NOMO-1 treated with DMSO at 0.1 percent for 48 hours (cell line): ENCODE measurements around the gene PGLYRP1.

Experiments
- DNase-seq: peaks from one replicate; lab custom pipeline; 2025; ENCODE audit not compliant: unreplicated experiment; lab: John Stamatoyannopoulos, UW

PGLYRP1 gene

GRCh38 chr19:46006411-46006810 lies 16.4 kb downstream of the PGLYRP1 start:
- no peak for DNase-seq

DNA sequence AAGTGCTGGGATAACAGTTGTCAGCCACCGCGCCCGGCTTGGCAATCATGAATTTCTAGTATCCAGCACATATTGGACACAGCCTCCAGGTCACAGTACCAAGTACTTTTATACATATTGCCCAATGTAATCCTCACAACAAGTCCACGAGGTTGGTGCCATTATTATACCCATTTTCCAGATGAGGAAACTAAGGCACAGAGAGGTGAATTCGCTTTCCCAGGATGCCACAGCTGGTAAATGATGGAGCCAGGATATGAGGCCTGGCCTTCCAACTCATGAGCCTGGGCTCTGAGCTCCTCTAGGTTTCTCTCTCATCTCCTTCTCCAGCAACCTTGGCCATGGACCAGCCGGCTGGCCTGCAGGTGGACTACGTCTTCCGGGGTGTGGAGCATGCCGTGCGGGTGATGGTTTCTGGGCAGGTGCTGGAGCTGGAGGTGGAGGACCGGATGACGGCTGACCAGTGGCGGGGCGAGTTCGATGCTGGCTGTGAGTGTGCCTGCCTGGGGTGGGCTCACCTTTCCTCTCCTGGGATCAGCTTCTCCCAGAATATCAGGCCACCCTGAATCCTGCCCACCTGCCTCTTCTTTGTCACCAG lies 20.1 kb downstream of the PGLYRP1 start:
- DNase-seq: no peak

DNA sequence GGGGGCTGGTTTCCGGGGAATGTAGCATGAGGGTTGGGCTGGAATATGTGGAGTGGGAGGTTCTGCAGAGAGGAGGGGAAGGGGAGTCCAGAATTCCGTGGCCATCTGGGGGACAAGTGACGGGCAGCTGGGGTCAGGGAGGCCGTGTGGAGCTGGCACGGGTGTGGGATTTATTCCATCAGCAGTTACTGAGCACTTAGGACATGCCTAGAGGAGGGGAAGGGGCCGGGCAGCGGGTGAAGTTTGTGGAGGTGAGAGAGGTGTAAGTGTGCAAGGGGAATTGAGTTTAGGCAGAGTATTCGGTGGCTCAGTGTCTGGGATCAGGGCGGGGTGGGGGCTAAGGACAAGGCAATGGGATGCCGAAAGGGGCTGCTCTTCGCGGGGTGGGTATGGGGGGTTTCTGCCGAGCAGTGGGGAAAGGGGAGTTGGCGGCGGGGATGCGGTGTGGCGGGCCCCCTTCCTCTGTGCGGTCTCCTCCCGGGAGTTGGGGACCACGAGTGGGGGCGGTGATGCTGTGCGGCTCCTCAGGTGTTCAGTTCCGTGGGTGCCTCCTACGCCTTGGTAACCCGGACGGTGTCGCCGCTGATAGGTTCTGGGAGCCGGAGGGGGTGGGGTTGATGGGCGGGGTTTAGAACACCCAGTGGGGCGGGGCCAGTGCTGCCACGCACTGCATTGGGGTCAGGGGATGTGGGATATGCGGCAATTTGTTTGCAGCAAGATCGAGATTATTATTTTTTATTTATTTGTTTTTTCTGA lies 22.2 kb downstream of the PGLYRP1 start:
- DNase-seq: no peak

DNA sequence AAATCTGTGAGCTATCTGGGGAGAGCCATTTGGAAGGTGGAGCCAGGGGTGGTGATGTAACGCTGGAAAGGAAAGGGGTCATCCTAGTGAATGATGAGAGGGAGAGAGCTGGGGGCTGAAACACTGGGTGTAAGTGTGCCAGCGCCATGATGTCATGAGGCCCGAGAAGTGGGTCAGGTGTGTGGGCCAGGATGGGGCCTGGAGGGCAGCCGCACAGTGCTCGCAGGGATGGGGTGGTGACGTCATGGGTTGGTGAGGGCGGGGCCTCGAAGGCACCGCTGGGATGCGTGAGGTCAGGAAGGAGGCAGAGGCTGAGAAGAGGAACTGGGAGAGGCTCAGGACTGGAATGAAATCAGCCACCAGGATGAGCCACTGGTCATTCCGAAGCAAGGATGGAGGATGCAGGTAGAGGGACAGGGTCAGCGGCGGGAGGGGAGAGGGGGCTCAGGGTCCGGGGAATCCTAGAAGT lies 23.2 kb downstream of the PGLYRP1 start:
- DNase-seq: no peak

DNA sequence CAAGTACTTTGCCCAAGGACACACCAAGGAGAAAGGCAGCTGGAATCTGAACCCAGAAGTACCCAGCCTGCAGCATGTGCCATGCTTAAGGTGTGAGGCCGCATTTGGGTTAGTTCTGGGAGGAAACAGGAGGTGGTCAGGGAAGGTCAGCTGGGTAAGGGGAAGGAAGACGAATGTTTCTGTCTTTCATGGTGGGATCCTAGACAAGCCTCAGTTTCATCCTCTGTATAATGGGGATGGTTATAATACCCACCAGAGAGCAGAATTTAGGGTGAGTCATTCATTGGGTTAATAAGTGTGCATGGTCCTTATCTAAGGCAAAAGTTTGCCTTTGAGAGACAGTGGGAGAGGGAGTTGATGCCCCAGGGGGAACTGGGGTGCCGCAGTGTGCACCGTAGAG lies 24.0 kb downstream of the PGLYRP1 start:
- DNase-seq: no peak

DNA sequence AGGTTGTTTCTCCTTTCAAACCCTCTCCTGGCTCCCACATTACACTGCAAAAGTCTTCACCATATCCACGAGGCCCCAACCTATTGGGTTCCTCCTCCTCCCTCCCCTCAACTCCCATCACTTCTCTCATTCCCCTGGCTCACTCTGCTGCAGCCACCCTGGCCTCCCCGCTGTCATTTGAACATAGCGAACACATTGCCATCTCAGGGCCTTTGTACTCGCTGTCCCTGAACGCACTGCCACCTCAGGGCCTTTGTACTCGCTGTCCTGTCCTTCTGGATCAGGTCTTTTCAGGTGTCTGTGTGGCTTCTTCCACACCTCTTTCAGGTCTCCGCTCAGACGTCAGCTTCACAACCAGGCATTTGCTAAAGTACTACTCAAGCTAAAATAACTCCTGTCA lies 25.9 kb downstream of the PGLYRP1 start:
- DNase-seq: no peak

- DNase-seq: no peak
Observed at GRCh38 chr19:45995715-45996385, 27.0 kb downstream of the PGLYRP1 start.

GRCh38 chr19:45994998-45995714 lies 27.7 kb downstream of the PGLYRP1 start, which contains the start of gene CCDC61:
TSS of gene CCDC61 (plus strand) at chr19:45995467. CDS start at chr19:46003019, 7,552 bp downstream.
- DNase-seq: peak; percentile 99

- no peak for DNase-seq
Observed at GRCh38 chr19:45994456-45994997, 28.3 kb downstream of the PGLYRP1 start.

- DNase-seq: no peak
Observed at GRCh38 chr19:45990113-45990728, 32.6 kb downstream of the PGLYRP1 start.

DNA sequence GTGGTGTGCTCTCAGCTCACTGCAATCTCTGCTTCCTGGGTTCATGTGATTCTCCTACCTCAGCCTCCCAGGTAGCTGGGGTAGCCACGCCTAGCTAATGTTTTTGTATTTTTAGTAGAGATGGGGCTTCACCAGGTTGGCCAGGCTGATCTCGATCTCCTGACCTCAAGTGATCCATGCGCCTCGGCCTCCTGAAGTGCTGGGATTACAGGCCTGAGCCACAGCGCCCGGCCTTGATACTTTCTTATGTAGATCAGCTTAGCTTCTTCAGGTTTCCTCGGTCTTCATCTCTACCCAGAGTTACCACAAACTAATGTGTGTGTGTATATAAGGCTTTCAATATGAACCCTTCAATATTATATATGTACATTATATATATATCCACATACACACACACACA lies 37.5 kb downstream of the PGLYRP1 start:
- no peak for DNase-seq

DNA sequence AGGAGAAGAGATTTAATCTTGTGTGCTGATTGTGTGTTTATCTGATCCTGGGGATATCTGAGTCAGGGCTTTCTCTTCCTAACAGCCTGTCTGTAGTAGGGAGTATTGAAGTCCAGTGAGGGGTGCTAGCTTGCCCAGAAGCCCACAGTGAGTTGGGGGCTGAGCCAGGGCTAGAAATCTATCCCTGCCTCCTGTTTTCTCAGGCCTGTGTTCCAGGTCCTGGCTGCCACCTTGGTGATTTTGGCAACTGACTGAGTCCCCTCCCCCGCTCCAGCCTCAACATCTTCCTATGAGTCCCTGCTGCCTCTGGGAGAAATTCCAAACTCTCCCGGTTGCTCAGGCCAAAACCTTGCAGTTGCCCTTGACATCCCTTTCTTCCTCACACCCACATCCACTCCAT lies 41.5 kb downstream of the PGLYRP1 start:
- DNase-seq: no peak

DNA sequence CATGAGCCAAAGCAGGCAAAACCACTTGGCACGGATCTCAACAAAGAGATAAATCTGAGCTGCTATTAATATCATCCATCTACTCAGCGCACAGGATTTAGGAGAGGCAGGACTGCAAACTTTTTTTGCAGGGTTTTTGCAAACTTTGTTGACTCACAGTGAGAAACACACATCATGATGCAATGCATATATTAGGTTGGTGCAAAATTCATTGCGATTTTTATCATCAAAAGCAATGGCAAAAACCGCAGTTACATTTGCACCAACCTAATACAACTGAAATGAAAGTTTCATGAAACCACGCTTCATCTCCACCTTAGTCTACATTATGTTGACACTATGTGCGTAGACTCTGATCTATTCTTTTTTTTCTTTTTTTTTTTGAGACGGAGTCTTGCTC lies 44.7 kb downstream of the PGLYRP1 start:
- no peak for DNase-seq

- DNase-seq: no peak
Observed at GRCh38 chr19:45976178-45976577, 46.7 kb downstream of the PGLYRP1 start.

DNA sequence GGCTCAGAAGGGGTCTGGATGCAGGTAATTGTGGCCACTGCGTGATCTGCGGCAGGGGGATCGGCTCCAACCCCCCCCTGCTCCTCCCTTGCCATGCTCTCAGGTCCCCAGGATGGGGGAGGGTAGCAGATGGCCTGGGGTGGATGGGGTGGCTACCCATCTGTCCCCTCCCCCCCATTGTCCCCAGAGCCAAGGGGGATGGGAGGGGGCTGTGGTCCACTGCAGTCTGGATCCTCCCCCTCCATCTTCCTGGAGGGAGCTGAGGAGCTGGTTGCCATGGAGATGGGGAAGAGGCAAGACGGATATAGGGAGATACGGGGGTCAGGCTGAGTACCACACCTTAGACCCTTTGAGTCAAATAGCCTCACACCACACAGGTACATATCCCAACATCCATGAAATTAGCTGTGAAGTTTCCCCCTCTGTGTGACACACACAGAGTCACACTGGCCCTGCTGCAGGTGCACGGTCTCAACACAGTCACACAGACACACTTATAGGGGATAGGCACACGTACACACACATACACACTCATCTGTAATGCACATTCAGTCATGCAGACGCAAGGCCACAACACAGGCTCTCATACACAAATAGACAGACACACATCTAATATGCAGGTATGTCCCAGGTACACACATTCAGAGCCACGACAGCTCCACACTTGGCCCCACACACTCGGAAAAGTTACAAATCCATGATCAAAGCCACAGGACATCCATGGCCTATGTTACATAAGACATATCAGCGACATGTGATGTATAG lies 47.4 kb downstream of the PGLYRP1 start:
- no peak for DNase-seq

DNA sequence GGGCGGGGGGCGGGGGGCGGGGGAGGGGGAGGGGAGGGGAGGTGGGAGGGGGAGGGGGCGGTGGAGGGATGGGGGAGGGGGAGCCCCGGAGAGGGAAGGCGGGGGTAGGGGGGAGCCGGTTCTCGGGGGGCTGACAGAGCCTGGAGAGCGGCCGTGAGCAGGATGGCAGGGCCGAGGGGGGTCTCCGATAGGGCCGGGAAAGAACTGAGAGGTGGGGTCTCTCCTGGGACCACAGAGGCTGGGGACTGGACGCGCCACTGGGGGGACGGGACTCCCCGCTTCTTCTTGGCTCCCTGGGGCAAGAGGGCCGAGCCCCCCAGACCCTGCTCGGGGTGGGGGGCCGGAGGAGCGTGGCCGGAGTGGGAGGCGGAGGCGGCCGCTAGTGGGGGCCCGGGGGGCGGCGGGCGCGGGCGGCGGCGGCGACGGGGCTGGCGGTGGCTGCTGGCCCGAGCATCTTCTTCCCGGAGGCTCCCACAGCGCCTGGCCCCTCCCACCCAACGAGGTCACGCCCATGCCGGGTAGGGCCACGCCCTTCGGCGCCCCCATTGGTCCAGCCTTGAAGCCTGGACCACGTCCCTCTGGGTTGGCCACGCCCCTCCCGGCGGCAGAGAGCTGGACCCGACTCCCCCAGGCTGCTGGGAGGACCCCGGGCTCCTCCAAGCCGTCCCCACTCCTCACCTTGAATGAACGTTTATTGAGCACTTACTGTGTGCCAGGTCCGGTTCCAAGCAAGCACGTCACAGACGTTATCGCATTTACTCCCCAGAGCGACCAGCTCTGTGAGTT lies 49.1 kb downstream of the PGLYRP1 start, which contains the start of gene NOVA2:
Gene NOVA2, minus strand, starts transcription at position 313 of the 786 bp plus-strand sequence. CDS start 514 bp downstream, outside the sequence.
- DNase-seq: no peak

DNA sequence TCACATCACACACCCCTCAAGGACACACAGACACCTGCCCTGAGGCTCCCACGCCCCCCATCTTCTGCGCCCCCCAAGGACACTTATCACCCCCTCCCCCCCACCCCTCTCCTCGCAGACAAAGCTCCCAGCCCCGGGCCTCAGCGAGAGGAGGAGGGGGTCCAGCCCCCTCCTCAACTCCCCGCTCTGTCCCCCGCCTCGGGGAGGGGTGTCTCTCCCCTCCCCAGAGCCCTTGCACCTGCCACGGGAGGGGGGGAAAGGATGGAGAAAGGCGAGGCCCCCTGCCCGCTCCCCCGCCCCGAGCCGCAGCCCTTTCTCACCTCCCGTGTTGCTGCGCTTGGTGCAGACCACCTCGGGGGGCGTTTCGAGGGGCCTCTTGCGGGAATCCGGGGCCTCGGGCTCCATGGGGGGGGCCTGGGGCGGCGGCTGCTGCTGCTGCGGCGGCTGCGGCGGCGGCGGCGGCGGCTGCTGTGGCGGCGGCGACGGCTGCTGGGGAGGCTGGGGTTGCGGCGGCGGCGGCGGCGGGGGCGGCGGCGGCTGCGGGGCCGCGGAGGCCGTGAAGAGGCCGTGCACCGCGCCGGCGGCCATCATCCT lies 49.8 kb downstream of the PGLYRP1 start:
- no peak for DNase-seq

DNA sequence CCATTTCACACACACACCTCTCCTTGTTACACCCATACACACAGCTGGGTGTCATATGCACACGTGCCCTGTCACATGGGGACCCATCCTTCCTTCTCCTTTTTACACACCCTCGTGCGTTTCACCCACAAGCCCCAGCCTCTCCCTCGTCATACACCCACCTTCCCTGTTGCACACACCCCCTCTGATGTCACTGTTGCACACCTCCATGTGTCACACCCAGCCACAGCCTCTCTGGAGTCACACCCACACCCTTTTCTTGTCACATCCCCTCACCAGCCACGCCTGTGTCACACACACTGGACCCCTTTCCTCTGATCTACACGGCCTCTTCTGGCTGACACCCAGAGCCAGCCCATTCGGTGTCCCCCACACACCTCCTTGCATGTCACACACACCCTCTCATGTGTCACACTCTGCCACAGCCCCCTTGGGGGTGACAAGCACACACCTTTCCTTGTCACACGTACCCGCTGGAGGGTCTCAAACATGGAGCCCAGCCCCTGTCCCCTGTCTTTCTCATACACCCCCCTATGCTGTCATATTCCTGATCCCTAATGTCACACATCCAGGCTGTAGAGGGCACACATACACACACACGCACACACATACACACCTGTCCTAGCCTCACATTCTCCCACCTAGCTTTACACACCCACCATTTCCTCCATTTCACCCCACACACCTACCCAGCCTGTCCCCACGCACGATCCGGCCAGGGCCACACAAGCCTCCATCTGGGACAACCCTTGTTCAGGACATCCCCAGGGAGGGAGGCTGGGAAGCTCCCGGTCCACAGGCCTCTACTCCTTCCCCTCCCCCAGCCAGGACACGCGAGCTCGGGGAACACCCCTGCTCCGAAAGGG lies 50.5 kb downstream of the PGLYRP1 start:
- no peak for DNase-seq
